ENCODE results near the gene BAZ1A. TPM values are rescaled to one million over a fixed set of nuclear protein-coding genes. Genes with fewer than 3 reads are reported as not detected.

BAZ1A gene
- total and polyA plus RNA-seq, 10 of the 15 experiments (the other 5 are each of a cell fraction or from before 2014, with no cell fraction given) = 34.3 to 96.5 (median 50.7) TPM

DNA sequence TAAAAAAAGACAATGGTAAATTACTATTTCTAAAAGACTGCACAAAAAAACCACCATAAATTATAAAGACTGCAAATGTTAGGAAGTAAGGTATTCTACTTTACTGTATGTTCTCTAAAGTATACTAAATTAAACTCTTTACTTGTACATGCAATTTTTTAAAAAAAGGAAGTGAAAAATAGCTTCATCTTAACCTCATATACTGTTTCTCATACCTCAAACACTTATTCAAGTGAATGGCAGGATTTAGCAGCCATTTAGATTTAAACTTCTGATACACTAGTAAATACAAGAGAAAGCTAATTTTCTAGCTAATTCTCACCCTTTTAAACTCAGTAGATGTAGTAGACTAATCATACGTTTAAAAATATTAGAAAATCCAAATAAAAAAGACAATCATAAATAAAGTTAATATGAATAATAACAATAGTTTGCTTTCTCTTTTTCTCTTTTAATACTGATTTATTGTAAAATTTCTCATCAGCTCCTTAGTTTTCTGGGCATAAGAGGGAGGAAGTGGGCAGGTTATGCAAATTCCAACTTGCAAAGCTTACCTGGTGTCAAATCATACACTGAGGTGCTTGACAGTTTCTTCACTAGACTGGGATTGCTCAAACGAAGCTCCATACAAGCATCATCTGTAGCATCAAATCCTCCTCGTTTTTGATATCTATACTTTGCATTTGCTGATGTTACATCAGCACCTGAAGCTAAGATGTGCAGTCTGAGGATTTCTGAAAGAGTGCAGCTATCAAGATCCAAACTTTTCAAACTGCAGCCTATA is 89.7 kb downstream of the BAZ1A start:
- H3K4me2 ChIP-seq (ENCODE audit: control insufficient read depth, insufficient read depth) = peak overlapping the region; percentile 57; the same call in 1 of the 2 replicates
- POLR2A ChIA-PET = interaction anchor here (0.9 to 1.0 kb wide), 2 partner anchors 77 to 87 kb away, joined by 3 to 4 read pairs; no protein-coding TSS in a partner anchor
- TF ChIP-seq, protein P1, sequence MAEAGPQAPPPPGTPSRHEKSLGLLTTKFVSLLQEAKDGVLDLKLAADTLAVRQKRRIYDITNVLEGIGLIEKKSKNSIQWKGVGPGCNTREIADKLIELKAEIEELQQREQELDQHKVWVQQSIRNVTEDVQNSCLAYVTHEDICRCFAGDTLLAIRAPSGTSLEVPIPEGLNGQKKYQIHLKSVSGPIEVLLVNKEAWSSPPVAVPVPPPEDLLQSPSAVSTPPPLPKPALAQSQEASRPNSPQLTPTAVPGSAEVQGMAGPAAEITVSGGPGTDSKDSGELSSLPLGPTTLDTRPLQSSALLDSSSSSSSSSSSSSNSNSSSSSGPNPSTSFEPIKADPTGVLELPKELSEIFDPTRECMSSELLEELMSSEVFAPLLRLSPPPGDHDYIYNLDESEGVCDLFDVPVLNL (IDR thresholded peaks at IDR 0.05; ENCODE audit: low read depth, low read length) = no peak
- TF ChIP-seq ZNF622 (IDR thresholded peaks at IDR 0.05) (no peak), MTA2 (IDR thresholded peaks at IDR 0.05; ENCODE audit: low read depth) (no peak), NFXL1 (IDR thresholded peaks at IDR 0.05; ENCODE audit: borderline replicate concordance) (no peak), SIX5 (IDR thresholded peaks at IDR 0.05; ENCODE audit: low read depth, low read length, severe bottlenecking) (no peak), BHLHE40 (IDR thresholded peaks at IDR 0.05; ENCODE audit: borderline replicate concordance in 1 of 2, low read depth in 2 of 2, low read length in 1 of 2) (no peak), IKZF1 (conservative IDR thresholded peaks at IDR 0.05) (no peak), KLF5 (IDR thresholded peaks at IDR 0.05; ENCODE audit: partially characterized antibody) (no peak), TBL1XR1 (IDR thresholded peaks at IDR 0.05; ENCODE audit: low read depth, low read length) (no peak), FOS (IDR thresholded peaks at IDR 0.05; ENCODE audit: borderline replicate concordance, extremely low read depth, insufficient read length) (no peak), ZNF207 (IDR thresholded peaks at IDR 0.05; ENCODE audit: borderline replicate concordance) (no peak), CREM (IDR thresholded peaks at IDR 0.05; ENCODE audit: low read depth) (no peak), MXI1 (IDR thresholded peaks at IDR 0.05; ENCODE audit: low read depth, low read length) (no peak)
- TF ChIP-seq, protein P2, sequence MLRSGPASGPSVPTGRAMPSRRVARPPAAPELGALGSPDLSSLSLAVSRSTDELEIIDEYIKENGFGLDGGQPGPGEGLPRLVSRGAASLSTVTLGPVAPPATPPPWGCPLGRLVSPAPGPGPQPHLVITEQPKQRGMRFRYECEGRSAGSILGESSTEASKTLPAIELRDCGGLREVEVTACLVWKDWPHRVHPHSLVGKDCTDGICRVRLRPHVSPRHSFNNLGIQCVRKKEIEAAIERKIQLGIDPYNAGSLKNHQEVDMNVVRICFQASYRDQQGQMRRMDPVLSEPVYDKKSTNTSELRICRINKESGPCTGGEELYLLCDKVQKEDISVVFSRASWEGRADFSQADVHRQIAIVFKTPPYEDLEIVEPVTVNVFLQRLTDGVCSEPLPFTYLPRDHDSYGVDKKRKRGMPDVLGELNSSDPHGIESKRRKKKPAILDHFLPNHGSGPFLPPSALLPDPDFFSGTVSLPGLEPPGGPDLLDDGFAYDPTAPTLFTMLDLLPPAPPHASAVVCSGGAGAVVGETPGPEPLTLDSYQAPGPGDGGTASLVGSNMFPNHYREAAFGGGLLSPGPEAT (IDR thresholded peaks at IDR 0.05; ENCODE audit: low read depth) = peak; percentile 20; the same call in 1 of the 2 replicates
- TF ChIP-seq, protein P3, sequence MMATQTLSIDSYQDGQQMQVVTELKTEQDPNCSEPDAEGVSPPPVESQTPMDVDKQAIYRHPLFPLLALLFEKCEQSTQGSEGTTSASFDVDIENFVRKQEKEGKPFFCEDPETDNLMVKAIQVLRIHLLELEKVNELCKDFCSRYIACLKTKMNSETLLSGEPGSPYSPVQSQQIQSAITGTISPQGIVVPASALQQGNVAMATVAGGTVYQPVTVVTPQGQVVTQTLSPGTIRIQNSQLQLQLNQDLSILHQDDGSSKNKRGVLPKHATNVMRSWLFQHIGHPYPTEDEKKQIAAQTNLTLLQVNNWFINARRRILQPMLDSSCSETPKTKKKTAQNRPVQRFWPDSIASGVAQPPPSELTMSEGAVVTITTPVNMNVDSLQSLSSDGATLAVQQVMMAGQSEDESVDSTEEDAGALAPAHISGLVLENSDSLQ (IDR thresholded peaks at IDR 0.05) = peak; percentile 58; the same call in 1 of the 2 replicates
- TF ChIP-seq, protein P4, sequence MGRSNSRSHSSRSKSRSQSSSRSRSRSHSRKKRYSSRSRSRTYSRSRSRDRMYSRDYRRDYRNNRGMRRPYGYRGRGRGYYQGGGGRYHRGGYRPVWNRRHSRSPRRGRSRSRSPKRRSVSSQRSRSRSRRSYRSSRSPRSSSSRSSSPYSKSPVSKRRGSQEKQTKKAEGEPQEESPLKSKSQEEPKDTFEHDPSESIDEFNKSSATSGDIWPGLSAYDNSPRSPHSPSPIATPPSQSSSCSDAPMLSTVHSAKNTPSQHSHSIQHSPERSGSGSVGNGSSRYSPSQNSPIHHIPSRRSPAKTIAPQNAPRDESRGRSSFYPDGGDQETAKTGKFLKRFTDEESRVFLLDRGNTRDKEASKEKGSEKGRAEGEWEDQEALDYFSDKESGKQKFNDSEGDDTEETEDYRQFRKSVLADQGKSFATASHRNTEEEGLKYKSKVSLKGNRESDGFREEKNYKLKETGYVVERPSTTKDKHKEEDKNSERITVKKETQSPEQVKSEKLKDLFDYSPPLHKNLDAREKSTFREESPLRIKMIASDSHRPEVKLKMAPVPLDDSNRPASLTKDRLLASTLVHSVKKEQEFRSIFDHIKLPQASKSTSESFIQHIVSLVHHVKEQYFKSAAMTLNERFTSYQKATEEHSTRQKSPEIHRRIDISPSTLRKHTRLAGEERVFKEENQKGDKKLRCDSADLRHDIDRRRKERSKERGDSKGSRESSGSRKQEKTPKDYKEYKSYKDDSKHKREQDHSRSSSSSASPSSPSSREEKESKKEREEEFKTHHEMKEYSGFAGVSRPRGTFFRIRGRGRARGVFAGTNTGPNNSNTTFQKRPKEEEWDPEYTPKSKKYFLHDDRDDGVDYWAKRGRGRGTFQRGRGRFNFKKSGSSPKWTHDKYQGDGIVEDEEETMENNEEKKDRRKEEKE (IDR thresholded peaks at IDR 0.05) = no peak

More for the DNA sequence above, 89.7 kb downstream of the BAZ1A start:
- no peaks in the 10 kb centered on the region for H3K79me2 ChIP-seq (ENCODE audit: control insufficient read depth, insufficient read depth, low read length)
- no peak overlapping the region for H3K4me3 ChIP-seq
- H4K20me1 ChIP-seq (ENCODE audit: control insufficient read depth, insufficient read depth) = no peaks in the 10 kb centered on the region
- no peak overlapping the region for H2AFZ ChIP-seq (ENCODE audit: control insufficient read depth, low read depth, low read length)
- peaks cover 10% of the 10 kb centered on the region; the same call in 1 of the 2 replicates for H3K4me1 ChIP-seq (ENCODE audit: control insufficient read depth, insufficient read depth, low read length)
- DNase-seq (ENCODE audit: low read depth, low spot score) (no peak), ATAC-seq (peak; percentile 83), FAIRE-seq (peak; percentile 86)
- 1% methylated on average over 3 of the region's 3 CpGs for WGBS (ENCODE audit: insufficient coverage, insufficient replicate concordance, low lambda C conversion rate, missing lambda C conversion rate)
- ChIA-PET RAD21 (ENCODE audit: unreplicated experiment) (interaction anchor here (1.0 to 1.5 kb wide), 6 partner anchors 18 to 262 kb away, joined by 3 to 5 read pairs (median 4); partner anchors contain the start of gene BAZ1A), CTCF (interaction anchor here (0.8 to 1.8 kb wide), 7 partner anchors 9 to 629 kb away, joined by 3 to 9 read pairs (median 3); no protein-coding TSS in a partner anchor), SMC1A (ENCODE audit: uncharacterized antibody, unreplicated experiment) (interaction anchor here (0.6 to 1.9 kb wide), 13 partner anchors 9 to 240 kb away, joined by 3 to 8 read pairs (median 3); partner anchors contain the start of gene SRP54)
- intact Hi-C loops (cut with micrococcal nuclease; ENCODE audit: unreplicated experiment) (loop anchor here (10.0 kb wide), 1 partner anchor 639 kb away; no protein-coding TSS in a partner anchor), in situ Hi-C loops (cut with MboI) (no loop called here)
- no peaks in the 10 kb centered on the region for H3K27me3 ChIP-seq (replicated peaks in 1 of 2; ENCODE audit: control insufficient read depth in 2 of 2, insufficient read depth in 2 of 2, low read length in 1 of 2)
- H3K27ac ChIP-seq (ENCODE audit: control insufficient read depth, insufficient read depth) = peak overlapping the region; percentile 22
- peaks cover 3 to 22% of the 10 kb centered on the region in 2 experiments for H3K36me3 ChIP-seq (ENCODE audit: control insufficient read depth in 2 of 2, insufficient read depth in 2 of 2, low read length in 1 of 2)
- no TSS peak for BruUV-seq (replicated peaks)
- no peak overlapping the region for H3K9ac ChIP-seq (ENCODE audit: control insufficient read depth, insufficient read depth, low read length)
- no peaks in the 10 kb centered on the region for H3K9me3 ChIP-seq (replicated peaks; ENCODE audit: control insufficient read depth, insufficient read depth, low read length)

Measured in GM12878 (cell line).